HEK293 (cell line): ENCODE data around the gene USP30.

Experiments used
- GFI1B ChIP-seq: fragments of 450-650 bp; formaldehyde crosslinking; IDR thresholded peaks from 2 replicates; pipeline ENCODE4 v1.5.1; 2016; ENCODE audit warnings: missing biosample characterization, missing genetic modification characterization
- OVOL3 ChIP-seq: fragments of 450-650 bp; formaldehyde crosslinking; IDR thresholded peaks from 2 replicates; pipeline ENCODE4 v1.5.1; 2016; ENCODE audit warnings: missing biosample characterization, missing genetic modification characterization
- PRDM1 ChIP-seq: fragments of 450-650 bp; formaldehyde crosslinking; IDR thresholded peaks from 2 replicates; pipeline ENCODE4; 2016; ENCODE audit warnings: missing biosample characterization, missing genetic modification characterization
- SCRT2 ChIP-seq: fragments of 450-650 bp; formaldehyde crosslinking; IDR thresholded peaks from 2 replicates; pipeline ENCODE4 v1.5.1; 2016; ENCODE audit warnings: missing biosample characterization, missing genetic modification characterization
- SETDB1 ChIP-seq: IDR thresholded peaks from one replicate; pipeline ENCODE4 v1.6.1; 2017; ENCODE audit warnings: mild to moderate bottlenecking, low read length, moderate library complexity, mixed read lengths; ENCODE audit not compliant: insufficient read length
- TCF7L2 ChIP-seq: IDR thresholded peaks from 2 replicates; pipeline ENCODE4 v1.6.1; 2011; ENCODE audit warnings: low read depth, mild to moderate bottlenecking, inconsistent platforms, low read length, moderate library complexity, borderline replicate concordance
- TRIM28 ChIP-seq: IDR thresholded peaks from 2 replicates; pipeline ENCODE4 v1.6.1; 2011; ENCODE audit warnings: low read length, control low read depth, borderline replicate concordance
- ZBTB1 ChIP-seq: fragments of 450-650 bp; formaldehyde crosslinking; IDR thresholded peaks from 2 replicates; pipeline ENCODE4 v1.5.1; 2016; ENCODE audit warnings: missing biosample characterization, missing genetic modification characterization
- ZFP69B ChIP-seq: fragments of 450-650 bp; formaldehyde crosslinking; IDR thresholded peaks from 2 replicates; pipeline ENCODE4 v1.5.1; 2016; ENCODE audit warnings: missing biosample characterization, missing genetic modification characterization
- ZNF157 ChIP-seq: fragments of 450-650 bp; formaldehyde crosslinking; IDR thresholded peaks from 2 replicates; pipeline ENCODE4 v1.5.1; 2016; ENCODE audit warnings: missing biosample characterization, missing genetic modification characterization
- ZNF292 ChIP-seq: fragments of 450-650 bp; formaldehyde crosslinking; IDR thresholded peaks from 2 replicates; pipeline ENCODE4 v1.5.1; 2016; ENCODE audit warnings: low read depth, missing biosample characterization, missing genetic modification characterization, borderline replicate concordance
- ZNF302 ChIP-seq: fragments of 450-650 bp; formaldehyde crosslinking; IDR thresholded peaks from 2 replicates; pipeline ENCODE4 v1.5.1; 2016; ENCODE audit warnings: missing biosample characterization, missing genetic modification characterization, low read depth
- ZNF626 ChIP-seq: fragments of 450-650 bp; sonication (Bioruptor Pico); formaldehyde crosslinking; IDR thresholded peaks from 2 replicates; pipeline ENCODE4 v1.5.1; 2018; ENCODE audit warnings: missing biosample characterization, missing genetic modification characterization, inconsistent platforms
- ZNF660 ChIP-seq: fragments of 450-650 bp; IDR thresholded peaks from 2 replicates; pipeline ENCODE4 v1.5.1; 2018; ENCODE audit warnings: missing biosample characterization, mild to moderate bottlenecking, missing genetic modification characterization
- ZNF747 ChIP-seq: fragments of 450-650 bp; formaldehyde crosslinking; IDR thresholded peaks from 2 replicates; pipeline ENCODE4 v1.5.1; 2016; ENCODE audit warnings: missing biosample characterization, missing genetic modification characterization
- ZNF785 ChIP-seq: fragments of 450-650 bp; formaldehyde crosslinking; IDR thresholded peaks from 2 replicates; pipeline ENCODE4 v1.5.1; 2016; ENCODE audit warnings: missing biosample characterization, missing genetic modification characterization
- ZXDB ChIP-seq: fragments of 450-650 bp; formaldehyde crosslinking; IDR thresholded peaks from 2 replicates; pipeline ENCODE4 v1.5.1; 2016; ENCODE audit warnings: missing biosample characterization, missing genetic modification characterization
- TF ChIP-seq, protein P1 (sequence below): fragments of 450-650 bp; formaldehyde crosslinking; IDR thresholded peaks from 2 replicates; pipeline ENCODE4 v1.5.1; 2016; ENCODE audit warnings: missing biosample characterization, missing genetic modification characterization
- TF ChIP-seq, protein P2 (sequence below): fragments of 450-650 bp; formaldehyde crosslinking; conservative IDR thresholded peaks from 2 replicates; pipeline ENCODE4 v1.5.1; 2016; ENCODE audit warnings: low read depth, missing biosample characterization, missing genetic modification characterization
- TF ChIP-seq, protein P3 (sequence below): fragments of 450-650 bp; formaldehyde crosslinking; IDR thresholded peaks from 2 replicates; pipeline ENCODE4 v1.5.1; 2016; ENCODE audit warnings: missing biosample characterization, missing genetic modification characterization
- TF ChIP-seq, protein P4 (sequence below): fragments of 450-650 bp; formaldehyde crosslinking; IDR thresholded peaks from 2 replicates; pipeline ENCODE4 v1.5.1; 2017; ENCODE audit warnings: missing biosample characterization, missing genetic modification characterization
- TF ChIP-seq, protein P5 (sequence below): fragments of 450-650 bp; formaldehyde crosslinking; IDR thresholded peaks from 2 replicates; pipeline ENCODE4 v1.5.1; 2016; ENCODE audit warnings: missing biosample characterization, missing genetic modification characterization, borderline replicate concordance
- TF ChIP-seq, protein P6 (sequence below): fragments of 450-650 bp; formaldehyde crosslinking; IDR thresholded peaks from 2 replicates; pipeline ENCODE4 v1.5.1; 2016; ENCODE audit warnings: missing biosample characterization, missing genetic modification characterization

Gene USP30

DNA sequence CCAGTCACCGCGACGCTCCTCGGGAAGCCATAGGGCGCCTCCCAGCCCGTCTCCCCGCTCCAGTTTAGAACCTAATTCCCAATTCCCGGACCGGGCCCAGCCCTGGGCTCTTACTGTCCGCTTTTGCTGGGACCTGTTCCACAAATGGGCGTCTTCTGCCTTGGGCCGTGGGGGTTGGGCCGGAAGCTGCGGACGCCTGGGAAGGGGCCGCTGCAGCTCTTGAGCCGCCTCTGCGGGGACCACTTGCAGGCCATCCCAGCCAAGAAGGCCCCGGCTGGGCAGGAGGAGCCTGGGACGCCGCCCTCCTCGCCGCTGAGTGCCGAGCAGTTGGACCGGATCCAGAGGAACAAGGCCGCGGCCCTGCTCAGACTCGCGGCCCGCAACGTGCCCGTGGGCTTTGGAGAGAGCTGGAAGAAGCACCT lies 45.8 kb downstream of the USP30 start (continued):
- TF ChIP-seq, protein P1, sequence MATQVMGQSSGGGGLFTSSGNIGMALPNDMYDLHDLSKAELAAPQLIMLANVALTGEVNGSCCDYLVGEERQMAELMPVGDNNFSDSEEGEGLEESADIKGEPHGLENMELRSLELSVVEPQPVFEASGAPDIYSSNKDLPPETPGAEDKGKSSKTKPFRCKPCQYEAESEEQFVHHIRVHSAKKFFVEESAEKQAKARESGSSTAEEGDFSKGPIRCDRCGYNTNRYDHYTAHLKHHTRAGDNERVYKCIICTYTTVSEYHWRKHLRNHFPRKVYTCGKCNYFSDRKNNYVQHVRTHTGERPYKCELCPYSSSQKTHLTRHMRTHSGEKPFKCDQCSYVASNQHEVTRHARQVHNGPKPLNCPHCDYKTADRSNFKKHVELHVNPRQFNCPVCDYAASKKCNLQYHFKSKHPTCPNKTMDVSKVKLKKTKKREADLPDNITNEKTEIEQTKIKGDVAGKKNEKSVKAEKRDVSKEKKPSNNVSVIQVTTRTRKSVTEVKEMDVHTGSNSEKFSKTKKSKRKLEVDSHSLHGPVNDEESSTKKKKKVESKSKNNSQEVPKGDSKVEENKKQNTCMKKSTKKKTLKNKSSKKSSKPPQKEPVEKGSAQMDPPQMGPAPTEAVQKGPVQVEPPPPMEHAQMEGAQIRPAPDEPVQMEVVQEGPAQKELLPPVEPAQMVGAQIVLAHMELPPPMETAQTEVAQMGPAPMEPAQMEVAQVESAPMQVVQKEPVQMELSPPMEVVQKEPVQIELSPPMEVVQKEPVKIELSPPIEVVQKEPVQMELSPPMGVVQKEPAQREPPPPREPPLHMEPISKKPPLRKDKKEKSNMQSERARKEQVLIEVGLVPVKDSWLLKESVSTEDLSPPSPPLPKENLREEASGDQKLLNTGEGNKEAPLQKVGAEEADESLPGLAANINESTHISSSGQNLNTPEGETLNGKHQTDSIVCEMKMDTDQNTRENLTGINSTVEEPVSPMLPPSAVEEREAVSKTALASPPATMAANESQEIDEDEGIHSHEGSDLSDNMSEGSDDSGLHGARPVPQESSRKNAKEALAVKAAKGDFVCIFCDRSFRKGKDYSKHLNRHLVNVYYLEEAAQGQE (tag by site-specific recombination) = no peak
- no peak for TF ChIP-seq ZNF660 (tag by site-specific recombination)
- no peak for TF ChIP-seq GFI1B (tag by site-specific recombination)
- no peak for TF ChIP-seq PRDM1 (tag by site-specific recombination)
- no peak for TF ChIP-seq ZNF785 (tag by site-specific recombination)
- no peak for TF ChIP-seq ZNF747 (tag by site-specific recombination)
- TF ChIP-seq, protein P2, sequence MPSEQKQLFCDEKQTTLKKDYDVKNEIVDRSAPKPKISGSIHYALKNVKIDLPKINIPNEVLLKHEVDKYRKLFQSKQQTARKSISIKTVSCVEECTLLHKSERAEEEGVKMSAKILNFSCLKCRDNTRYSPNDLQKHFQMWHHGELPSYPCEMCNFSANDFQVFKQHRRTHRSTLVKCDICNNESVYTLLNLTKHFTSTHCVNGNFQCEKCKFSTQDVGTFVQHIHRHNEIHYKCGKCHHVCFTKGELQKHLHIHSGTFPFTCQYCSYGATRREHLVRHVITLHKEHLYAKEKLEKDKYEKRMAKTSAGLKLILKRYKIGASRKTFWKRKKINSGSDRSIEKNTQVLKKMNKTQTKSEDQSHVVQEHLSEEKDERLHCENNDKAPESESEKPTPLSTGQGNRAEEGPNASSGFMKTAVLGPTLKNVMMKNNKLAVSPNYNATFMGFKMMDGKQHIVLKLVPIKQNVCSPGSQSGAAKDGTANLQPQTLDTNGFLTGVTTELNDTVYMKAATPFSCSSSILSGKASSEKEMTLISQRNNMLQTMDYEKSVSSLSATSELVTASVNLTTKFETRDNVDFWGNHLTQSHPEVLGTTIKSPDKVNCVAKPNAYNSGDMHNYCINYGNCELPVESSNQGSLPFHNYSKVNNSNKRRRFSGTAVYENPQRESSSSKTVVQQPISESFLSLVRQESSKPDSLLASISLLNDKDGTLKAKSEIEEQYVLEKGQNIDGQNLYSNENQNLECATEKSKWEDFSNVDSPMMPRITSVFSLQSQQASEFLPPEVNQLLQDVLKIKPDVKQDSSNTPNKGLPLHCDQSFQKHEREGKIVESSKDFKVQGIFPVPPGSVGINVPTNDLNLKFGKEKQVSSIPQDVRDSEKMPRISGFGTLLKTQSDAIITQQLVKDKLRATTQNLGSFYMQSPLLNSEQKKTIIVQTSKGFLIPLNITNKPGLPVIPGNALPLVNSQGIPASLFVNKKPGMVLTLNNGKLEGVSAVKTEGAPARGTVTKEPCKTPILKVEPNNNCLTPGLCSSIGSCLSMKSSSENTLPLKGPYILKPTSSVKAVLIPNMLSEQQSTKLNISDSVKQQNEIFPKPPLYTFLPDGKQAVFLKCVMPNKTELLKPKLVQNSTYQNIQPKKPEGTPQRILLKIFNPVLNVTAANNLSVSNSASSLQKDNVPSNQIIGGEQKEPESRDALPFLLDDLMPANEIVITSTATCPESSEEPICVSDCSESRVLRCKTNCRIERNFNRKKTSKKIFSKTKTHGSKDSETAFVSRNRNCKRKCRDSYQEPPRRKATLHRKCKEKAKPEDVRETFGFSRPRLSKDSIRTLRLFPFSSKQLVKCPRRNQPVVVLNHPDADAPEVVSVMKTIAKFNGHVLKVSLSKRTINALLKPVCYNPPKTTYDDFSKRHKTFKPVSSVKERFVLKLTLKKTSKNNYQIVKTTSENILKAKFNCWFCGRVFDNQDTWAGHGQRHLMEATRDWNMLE (tag by site-specific recombination) = no peak
- no peak for TF ChIP-seq ZFP69B (tag by site-specific recombination)
- no peak for TF ChIP-seq OVOL3 (tag by site-specific recombination)
- TF ChIP-seq, protein P3, sequence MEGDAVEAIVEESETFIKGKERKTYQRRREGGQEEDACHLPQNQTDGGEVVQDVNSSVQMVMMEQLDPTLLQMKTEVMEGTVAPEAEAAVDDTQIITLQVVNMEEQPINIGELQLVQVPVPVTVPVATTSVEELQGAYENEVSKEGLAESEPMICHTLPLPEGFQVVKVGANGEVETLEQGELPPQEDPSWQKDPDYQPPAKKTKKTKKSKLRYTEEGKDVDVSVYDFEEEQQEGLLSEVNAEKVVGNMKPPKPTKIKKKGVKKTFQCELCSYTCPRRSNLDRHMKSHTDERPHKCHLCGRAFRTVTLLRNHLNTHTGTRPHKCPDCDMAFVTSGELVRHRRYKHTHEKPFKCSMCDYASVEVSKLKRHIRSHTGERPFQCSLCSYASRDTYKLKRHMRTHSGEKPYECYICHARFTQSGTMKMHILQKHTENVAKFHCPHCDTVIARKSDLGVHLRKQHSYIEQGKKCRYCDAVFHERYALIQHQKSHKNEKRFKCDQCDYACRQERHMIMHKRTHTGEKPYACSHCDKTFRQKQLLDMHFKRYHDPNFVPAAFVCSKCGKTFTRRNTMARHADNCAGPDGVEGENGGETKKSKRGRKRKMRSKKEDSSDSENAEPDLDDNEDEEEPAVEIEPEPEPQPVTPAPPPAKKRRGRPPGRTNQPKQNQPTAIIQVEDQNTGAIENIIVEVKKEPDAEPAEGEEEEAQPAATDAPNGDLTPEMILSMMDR (tag by site-specific recombination) = 0 out of 2 replicates have a peak, but pooled peaks have one; percentile 18
- TF ChIP-seq ZXDB = no peak
- TF ChIP-seq, protein P4, sequence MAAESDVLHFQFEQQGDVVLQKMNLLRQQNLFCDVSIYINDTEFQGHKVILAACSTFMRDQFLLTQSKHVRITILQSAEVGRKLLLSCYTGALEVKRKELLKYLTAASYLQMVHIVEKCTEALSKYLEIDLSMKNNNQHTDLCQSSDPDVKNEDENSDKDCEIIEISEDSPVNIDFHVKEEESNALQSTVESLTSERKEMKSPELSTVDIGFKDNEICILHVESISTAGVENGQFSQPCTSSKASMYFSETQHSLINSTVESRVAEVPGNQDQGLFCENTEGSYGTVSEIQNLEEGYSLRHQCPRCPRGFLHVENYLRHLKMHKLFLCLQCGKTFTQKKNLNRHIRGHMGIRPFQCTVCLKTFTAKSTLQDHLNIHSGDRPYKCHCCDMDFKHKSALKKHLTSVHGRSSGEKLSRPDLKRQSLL (tag by site-specific recombination) = no peak
- no peak for TF ChIP-seq ZBTB1 (tag by site-specific recombination)
- no peak for TF ChIP-seq TRIM28
- no peak for TF ChIP-seq SCRT2 (tag by site-specific recombination)
- TF ChIP-seq, protein P5, sequence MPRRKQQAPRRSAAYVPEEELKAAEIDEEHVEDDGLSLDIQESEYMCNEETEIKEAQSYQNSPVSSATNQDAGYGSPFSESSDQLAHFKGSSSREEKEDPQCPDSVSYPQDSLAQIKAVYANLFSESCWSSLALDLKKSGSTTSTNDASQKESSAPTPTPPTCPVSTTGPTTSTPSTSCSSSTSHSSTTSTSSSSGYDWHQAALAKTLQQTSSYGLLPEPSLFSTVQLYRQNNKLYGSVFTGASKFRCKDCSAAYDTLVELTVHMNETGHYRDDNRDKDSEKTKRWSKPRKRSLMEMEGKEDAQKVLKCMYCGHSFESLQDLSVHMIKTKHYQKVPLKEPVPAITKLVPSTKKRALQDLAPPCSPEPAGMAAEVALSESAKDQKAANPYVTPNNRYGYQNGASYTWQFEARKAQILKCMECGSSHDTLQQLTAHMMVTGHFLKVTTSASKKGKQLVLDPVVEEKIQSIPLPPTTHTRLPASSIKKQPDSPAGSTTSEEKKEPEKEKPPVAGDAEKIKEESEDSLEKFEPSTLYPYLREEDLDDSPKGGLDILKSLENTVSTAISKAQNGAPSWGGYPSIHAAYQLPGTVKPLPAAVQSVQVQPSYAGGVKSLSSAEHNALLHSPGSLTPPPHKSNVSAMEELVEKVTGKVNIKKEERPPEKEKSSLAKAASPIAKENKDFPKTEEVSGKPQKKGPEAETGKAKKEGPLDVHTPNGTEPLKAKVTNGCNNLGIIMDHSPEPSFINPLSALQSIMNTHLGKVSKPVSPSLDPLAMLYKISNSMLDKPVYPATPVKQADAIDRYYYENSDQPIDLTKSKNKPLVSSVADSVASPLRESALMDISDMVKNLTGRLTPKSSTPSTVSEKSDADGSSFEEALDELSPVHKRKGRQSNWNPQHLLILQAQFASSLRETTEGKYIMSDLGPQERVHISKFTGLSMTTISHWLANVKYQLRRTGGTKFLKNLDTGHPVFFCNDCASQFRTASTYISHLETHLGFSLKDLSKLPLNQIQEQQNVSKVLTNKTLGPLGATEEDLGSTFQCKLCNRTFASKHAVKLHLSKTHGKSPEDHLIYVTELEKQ = no peak
- no peak for TF ChIP-seq ZNF157
- TF ChIP-seq ZNF292 (tag by site-specific recombination) = no peak
- TF ChIP-seq TCF7L2 = no peak
- no peak for TF ChIP-seq SETDB1
- no peak for TF ChIP-seq ZNF302 (tag by site-specific recombination)
- TF ChIP-seq, protein P6, sequence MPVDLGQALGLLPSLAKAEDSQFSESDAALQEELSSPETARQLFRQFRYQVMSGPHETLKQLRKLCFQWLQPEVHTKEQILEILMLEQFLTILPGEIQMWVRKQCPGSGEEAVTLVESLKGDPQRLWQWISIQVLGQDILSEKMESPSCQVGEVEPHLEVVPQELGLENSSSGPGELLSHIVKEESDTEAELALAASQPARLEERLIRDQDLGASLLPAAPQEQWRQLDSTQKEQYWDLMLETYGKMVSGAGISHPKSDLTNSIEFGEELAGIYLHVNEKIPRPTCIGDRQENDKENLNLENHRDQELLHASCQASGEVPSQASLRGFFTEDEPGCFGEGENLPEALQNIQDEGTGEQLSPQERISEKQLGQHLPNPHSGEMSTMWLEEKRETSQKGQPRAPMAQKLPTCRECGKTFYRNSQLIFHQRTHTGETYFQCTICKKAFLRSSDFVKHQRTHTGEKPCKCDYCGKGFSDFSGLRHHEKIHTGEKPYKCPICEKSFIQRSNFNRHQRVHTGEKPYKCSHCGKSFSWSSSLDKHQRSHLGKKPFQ = no peak
- no peak for TF ChIP-seq ZNF626 (tag by site-specific recombination)
